HCT116 (cell line): ENCODE measurements around the gene CDC42EP2. TPM values are rescaled to one million over a fixed set of nuclear protein-coding genes. Genes with fewer than 3 reads are reported as not detected.

Experiments
- ATAC-seq: fragments of 200-7000 bp; cut with Tn5 transposase; 2 replicates; pipeline ENCODE4 v1.9.1; 2020; ENCODE audit warnings: mild to moderate bottlenecking, moderate library complexity
- BruUV-seq: library from RNA; stranded (reverse); fragments of 400-500 nt; replicated peaks from 2 replicates; lab custom pipeline; 2021; lab: Mats Ljungman, UMichigan
- CTCF ChIA-PET: fragments of 300-600 bp; sonication (Branson Sonifier 250); formaldehyde crosslinking; loops from one replicate; lab custom pipeline; 2021; ENCODE audit warnings: antibody characterized with exemption; lab: Charles Lee
- POLR2A ChIA-PET: fragments of 300-600, 350-600 bp; sonication (Branson Sonifier 250); formaldehyde crosslinking; loops from one replicate; lab custom pipeline; 2021; ENCODE audit warnings: antibody characterized with exemption; lab: Charles Lee
- RAD21 ChIA-PET, 2 experiments: fragments of 300-600 bp; sonication (Branson Sonifier 250); formaldehyde crosslinking; loops; one replicate each; lab custom pipeline; 2023; ENCODE audit warnings: low total read pairs in 2 of 2; ENCODE audit not compliant: uncharacterized antibody in 2 of 2, unreplicated experiment in 2 of 2, low non-redundant PET in 1 of 2; lab: Charles Lee
- DNase-seq: peaks from one replicate; pipeline ENCODE4 v3.0.0-alpha.2; 2010; ENCODE audit warnings: low read depth, low spot score
- H2AFZ ChIP-seq: fragments of 200-600 bp; shearing (Covaris generic), sonication (generic); 2 replicates; pipeline ENCODE4 v1.6.1; 2017; ENCODE audit warnings: low read depth, mixed run types, mixed read lengths, antibody characterized with exemption, low read length; ENCODE audit not compliant: poor library complexity, severe bottlenecking
- H3K27ac ChIP-seq: 2 replicates; pipeline ENCODE4 v1.5.1; 2012; ENCODE audit warnings: low read depth, low read length
- H3K27me3 ChIP-seq: fragments of 200-600 bp; sonication (generic); 2 replicates; pipeline ENCODE4 v1.6.1; 2016; ENCODE audit warnings: mixed run types, low read length, mixed read lengths; ENCODE audit not compliant: insufficient read depth
- H3K36me3 ChIP-seq, 2 experiments: fragments of 200-500 bp in 1 of 2; fragments of 200-600 bp in 1 of 2; sonication (Bioruptor generic) in 1 of 2; sonication (generic) in 1 of 2; 2 replicates each; pipeline versions ENCODE4 v1.5.1 to v1.6.1; 2014 to 2016; ENCODE audit warnings: low read length in 2 of 2, inconsistent platforms in 1 of 2, mixed read lengths in 1 of 2, mixed run types in 1 of 2; ENCODE audit not compliant: insufficient read depth in 2 of 2, control insufficient read depth in 1 of 2
- H3K4me1 ChIP-seq, 2 experiments: fragments of 200-600 bp in 1 of 2; sonication (generic) in 1 of 2; 2 replicates each; pipeline versions ENCODE4 v1.5.1 to v1.6.1; 2012 to 2017; ENCODE audit warnings: low read length in 2 of 2, inconsistent platforms in 1 of 2, mild to moderate bottlenecking in 1 of 2, mixed read lengths in 1 of 2, mixed run types in 1 of 2, moderate library complexity in 1 of 2; ENCODE audit not compliant: insufficient read depth in 2 of 2, control insufficient read depth in 1 of 2
- H3K4me2 ChIP-seq: fragments of 200-600 bp; sonication (generic); 2 replicates; pipeline ENCODE4 v1.6.1; 2017; ENCODE audit warnings: mixed run types, low read length, mixed read lengths
- H3K4me3 ChIP-seq, 2 experiments: fragments of 200-600 bp in 1 of 2; sonication (generic) in 1 of 2; replicated peaks in 1 of 2; 2 replicates each; pipeline ENCODE4 v1.5.1; 2011 to 2016; ENCODE audit warnings: low read length in 2 of 2, control low read depth in 1 of 2, low read depth in 1 of 2, mild to moderate bottlenecking in 1 of 2, mixed read lengths in 1 of 2, mixed run types in 1 of 2
- H3K79me2 ChIP-seq: fragments of 200-600 bp; sonication (generic); 2 replicates; pipeline ENCODE4 v1.6.1; 2017; ENCODE audit warnings: mild to moderate bottlenecking, mixed run types, low read length, moderate library complexity, mixed read lengths; ENCODE audit not compliant: insufficient read depth
- H3K9ac ChIP-seq: fragments of 200-600 bp; sonication (generic); 2 replicates; pipeline ENCODE4 v1.6.1; 2016; ENCODE audit warnings: low read length, mixed read lengths
- H3K9me2 ChIP-seq: fragments of 200-600 bp; sonication (generic), shearing (Covaris generic); 2 replicates; pipeline ENCODE4 v1.6.1; 2017; ENCODE audit warnings: mixed run types, mild to moderate bottlenecking, moderate library complexity; ENCODE audit not compliant: insufficient read depth
- H3K9me3 ChIP-seq, 2 experiments: fragments of 200-500 bp in 1 of 2; fragments of 200-600 bp in 1 of 2; sonication (Bioruptor generic) in 1 of 2; sonication (generic) in 1 of 2; 2 replicates each; pipeline ENCODE4 v1.6.1; 2014 to 2017; ENCODE audit warnings: low read length in 2 of 2, mixed read lengths in 2 of 2, inconsistent platforms in 1 of 2, low read depth in 1 of 2, mild to moderate bottlenecking in 1 of 2, mixed run types in 1 of 2, moderate library complexity in 1 of 2; ENCODE audit not compliant: control insufficient read depth in 1 of 2, insufficient read depth in 1 of 2
- H4K20me1 ChIP-seq: fragments of 200-600 bp; sonication (generic), shearing (Covaris generic); 2 replicates; pipeline ENCODE4 v1.6.1; 2017; ENCODE audit warnings: mixed run types, mild to moderate bottlenecking, moderate library complexity; ENCODE audit not compliant: insufficient read depth
- ATF3 ChIP-seq: IDR thresholded peaks from 2 replicates; pipeline ENCODE4 v1.6.1; 2012
- CTCF ChIP-seq, 3 experiments: fragments of 200-600 bp in 1 of 3; sonication (generic) in 1 of 3; IDR thresholded peaks in 2 of 3; conservative IDR thresholded peaks in 1 of 3; 2 replicates each; pipeline ENCODE4 v1.5.1; 2012 to 2017; ENCODE audit warnings: low read depth in 2 of 3, low read length in 2 of 3, antibody characterized with exemption in 1 of 3, borderline replicate concordance in 1 of 3, control low read depth in 1 of 3, mild to moderate bottlenecking in 1 of 3, mixed read lengths in 1 of 3, mixed run types in 1 of 3, moderate library complexity in 1 of 3; ENCODE audit not compliant: insufficient read depth in 1 of 3
- EGR1 ChIP-seq: IDR thresholded peaks from 2 replicates; pipeline ENCODE4 v1.6.1; 2012; ENCODE audit warnings: low read depth
- ELF1 ChIP-seq: IDR thresholded peaks from 2 replicates; pipeline ENCODE4 v1.6.1; 2012; ENCODE audit warnings: low read depth, borderline replicate concordance
- EZH2 ChIP-seq: fragments of 200-600 bp; sonication (generic); IDR thresholded peaks from 2 replicates; pipeline ENCODE4 v1.6.1; 2017; ENCODE audit warnings: antibody characterized with exemption, mixed run types
- EZH2phosphoT487 ChIP-seq: fragments of 200-600 bp; IDR thresholded peaks from 2 replicates; pipeline ENCODE4 v1.6.1; 2018; ENCODE audit warnings: antibody characterized with exemption, borderline replicate concordance
- FOSL1 ChIP-seq: IDR thresholded peaks from 2 replicates; pipeline ENCODE4 v1.6.1; 2012; ENCODE audit warnings: low read depth
- RAD21 ChIP-seq: IDR thresholded peaks from 2 replicates; pipeline ENCODE4 v1.6.1; 2012; ENCODE audit warnings: low read depth, mild to moderate bottlenecking
- SIN3A ChIP-seq: IDR thresholded peaks from 2 replicates; pipeline ENCODE4 v1.6.1; 2012; ENCODE audit warnings: low read depth
- SRF ChIP-seq: IDR thresholded peaks from 2 replicates; pipeline ENCODE4 v1.6.1; 2012; ENCODE audit warnings: low read depth
- TCF7L2 ChIP-seq: IDR thresholded peaks from 2 replicates; pipeline ENCODE4 v1.7.0; 2011; ENCODE audit warnings: borderline replicate concordance, inconsistent platforms; ENCODE audit not compliant: insufficient read depth, insufficient read length; ENCODE audit errors: extremely low read depth
- intact Hi-C: fragments of 100-400 bp; cut with micrococcal nuclease; formaldehyde crosslinking; loops from 2 replicates; pipeline ENCODE4 v1.10.0; 2022
- total RNA-seq: library from RNA; stranded (reverse); gene quantifications from one replicate; pipeline ENCODE4 v1.2.1, GENCODE V29; 2021; ENCODE audit not compliant: unreplicated experiment
- TF ChIP-seq, protein P1 (sequence below): IDR thresholded peaks from 2 replicates; pipeline ENCODE4 v1.6.1; 2012; ENCODE audit warnings: low read depth
- TF ChIP-seq, protein P2 (sequence below): IDR thresholded peaks from 2 replicates; pipeline ENCODE4 v1.6.1; 2012
- TF ChIP-seq, protein P3 (sequence below): IDR thresholded peaks from 2 replicates; pipeline ENCODE4 v1.6.1; 2011; ENCODE audit warnings: mild to moderate bottlenecking, low read length, moderate library complexity; ENCODE audit not compliant: insufficient replicate concordance; ENCODE audit errors: extremely low read depth

CDC42EP2 gene
- total RNA-seq, 1 experiment from 2014 or later, result 15.4 TPM

- Histone ChIP-seq H3K9me2 (no peaks in the 10 kb centered on the region), H3K27ac (no peak overlapping the region), H3K9ac (no peak overlapping the region), H3K4me2 (no peak overlapping the region), H2AFZ (no peak overlapping the region), H3K4me1 (peaks cover 5 to 10% of the 10 kb centered on the region in 2 experiments; a peak in 2 of 4 replicates), H3K27me3 (no peaks in the 10 kb centered on the region), H3K4me3 (no peak overlapping the region), H3K36me3 (peaks cover 18 to 49% of the 10 kb centered on the region in 2 experiments; a peak in 3 of 4 replicates), H3K9me3 (no peaks in the 10 kb centered on the region), H4K20me1 (no peaks in the 10 kb centered on the region), H3K79me2 (no peaks in the 10 kb centered on the region)
- ChIA-PET POLR2A (no interaction called here), RAD21 (no interaction called here), CTCF (interaction anchor here (0.9 kb wide), 1 partner anchor 21 kb away, joined by 3 read pairs; no protein-coding TSS in a partner anchor)
- DNase-seq, result no peak
- BruUV-seq, result no TSS peak
- no peak for ATAC-seq
- intact Hi-C loops, result no loop called here
- TF ChIP-seq EZH2, result no peak
- TF ChIP-seq, protein P1, sequence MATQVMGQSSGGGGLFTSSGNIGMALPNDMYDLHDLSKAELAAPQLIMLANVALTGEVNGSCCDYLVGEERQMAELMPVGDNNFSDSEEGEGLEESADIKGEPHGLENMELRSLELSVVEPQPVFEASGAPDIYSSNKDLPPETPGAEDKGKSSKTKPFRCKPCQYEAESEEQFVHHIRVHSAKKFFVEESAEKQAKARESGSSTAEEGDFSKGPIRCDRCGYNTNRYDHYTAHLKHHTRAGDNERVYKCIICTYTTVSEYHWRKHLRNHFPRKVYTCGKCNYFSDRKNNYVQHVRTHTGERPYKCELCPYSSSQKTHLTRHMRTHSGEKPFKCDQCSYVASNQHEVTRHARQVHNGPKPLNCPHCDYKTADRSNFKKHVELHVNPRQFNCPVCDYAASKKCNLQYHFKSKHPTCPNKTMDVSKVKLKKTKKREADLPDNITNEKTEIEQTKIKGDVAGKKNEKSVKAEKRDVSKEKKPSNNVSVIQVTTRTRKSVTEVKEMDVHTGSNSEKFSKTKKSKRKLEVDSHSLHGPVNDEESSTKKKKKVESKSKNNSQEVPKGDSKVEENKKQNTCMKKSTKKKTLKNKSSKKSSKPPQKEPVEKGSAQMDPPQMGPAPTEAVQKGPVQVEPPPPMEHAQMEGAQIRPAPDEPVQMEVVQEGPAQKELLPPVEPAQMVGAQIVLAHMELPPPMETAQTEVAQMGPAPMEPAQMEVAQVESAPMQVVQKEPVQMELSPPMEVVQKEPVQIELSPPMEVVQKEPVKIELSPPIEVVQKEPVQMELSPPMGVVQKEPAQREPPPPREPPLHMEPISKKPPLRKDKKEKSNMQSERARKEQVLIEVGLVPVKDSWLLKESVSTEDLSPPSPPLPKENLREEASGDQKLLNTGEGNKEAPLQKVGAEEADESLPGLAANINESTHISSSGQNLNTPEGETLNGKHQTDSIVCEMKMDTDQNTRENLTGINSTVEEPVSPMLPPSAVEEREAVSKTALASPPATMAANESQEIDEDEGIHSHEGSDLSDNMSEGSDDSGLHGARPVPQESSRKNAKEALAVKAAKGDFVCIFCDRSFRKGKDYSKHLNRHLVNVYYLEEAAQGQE, result no peak
- TF ChIP-seq ATF3, result no peak
- no peak for TF ChIP-seq EGR1
- TF ChIP-seq, protein P2, sequence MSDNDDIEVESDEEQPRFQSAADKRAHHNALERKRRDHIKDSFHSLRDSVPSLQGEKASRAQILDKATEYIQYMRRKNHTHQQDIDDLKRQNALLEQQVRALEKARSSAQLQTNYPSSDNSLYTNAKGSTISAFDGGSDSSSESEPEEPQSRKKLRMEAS, result no peak
- TF ChIP-seq EZH2phosphoT487, result no peak
- TF ChIP-seq ELF1, result no peak
- no peak for TF ChIP-seq CTCF (IDR thresholded peaks at IDR 0.05 in 2 of 3, conservative IDR thresholded peaks at IDR 0.05 in 1 of 3; ENCODE audit: borderline replicate concordance in 1 of 3, insufficient read depth in 1 of 3, low read depth in 2 of 3, low read length in 2 of 3)
- no peak for TF ChIP-seq TCF7L2
- TF ChIP-seq FOSL1, result no peak
- no peak for TF ChIP-seq SIN3A
- no peak for TF ChIP-seq SRF
- TF ChIP-seq, protein P3, sequence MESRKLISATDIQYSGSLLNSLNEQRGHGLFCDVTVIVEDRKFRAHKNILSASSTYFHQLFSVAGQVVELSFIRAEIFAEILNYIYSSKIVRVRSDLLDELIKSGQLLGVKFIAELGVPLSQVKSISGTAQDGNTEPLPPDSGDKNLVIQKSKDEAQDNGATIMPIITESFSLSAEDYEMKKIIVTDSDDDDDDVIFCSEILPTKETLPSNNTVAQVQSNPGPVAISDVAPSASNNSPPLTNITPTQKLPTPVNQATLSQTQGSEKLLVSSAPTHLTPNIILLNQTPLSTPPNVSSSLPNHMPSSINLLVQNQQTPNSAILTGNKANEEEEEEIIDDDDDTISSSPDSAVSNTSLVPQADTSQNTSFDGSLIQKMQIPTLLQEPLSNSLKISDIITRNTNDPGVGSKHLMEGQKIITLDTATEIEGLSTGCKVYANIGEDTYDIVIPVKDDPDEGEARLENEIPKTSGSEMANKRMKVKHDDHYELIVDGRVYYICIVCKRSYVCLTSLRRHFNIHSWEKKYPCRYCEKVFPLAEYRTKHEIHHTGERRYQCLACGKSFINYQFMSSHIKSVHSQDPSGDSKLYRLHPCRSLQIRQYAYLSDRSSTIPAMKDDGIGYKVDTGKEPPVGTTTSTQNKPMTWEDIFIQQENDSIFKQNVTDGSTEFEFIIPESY, result no peak
- TF ChIP-seq RAD21, result no peak
Observed at GRCh38 chr11:65295571-65296341, 18.9 kb upstream of the CDC42EP2 start.
